OCI-LY7 (cell line): ENCODE data around the gene ANKRD44. TPM values are rescaled to one million over a fixed set of nuclear protein-coding genes. Genes with fewer than 3 reads are reported as not detected.

ENCODE experiments used
- BruUV-seq: library from RNA; stranded (reverse); fragments of 400-500 nt; replicated peaks from 2 replicates; lab custom pipeline; 2021; lab: Mats Ljungman, UMichigan
- CTCF ChIA-PET: fragments of 300-600 bp; sonication (Branson Sonifier 250); formaldehyde crosslinking; loops from one replicate; lab custom pipeline; 2022; ENCODE audit warnings: antibody characterized with exemption; ENCODE audit not compliant: unreplicated experiment; lab: Charles Lee
- POLR2A ChIA-PET: fragments of 300-600 bp; sonication (Branson Sonifier 250); formaldehyde crosslinking; loops from one replicate; lab custom pipeline; 2022; ENCODE audit warnings: antibody characterized with exemption; lab: Charles Lee
- DNase-seq: peaks from one replicate; pipeline ENCODE4 v3.0.0-alpha.2; 2015; ENCODE audit warnings: low spot score
- H2AFZ ChIP-seq: fragments of 200-600 bp; sonication (generic), shearing (Covaris generic); 2 replicates; pipeline ENCODE4 v1.6.1; 2014; ENCODE audit warnings: mild to moderate bottlenecking, antibody characterized with exemption, low read length, moderate library complexity
- H3K27ac ChIP-seq: fragments of 200-600 bp; sonication (generic); 2 replicates; pipeline ENCODE4 v1.5.1; 2014; ENCODE audit warnings: mixed run types, low read depth, mild to moderate bottlenecking, moderate library complexity, low read length, inconsistent platforms; ENCODE audit not compliant: poor library complexity, severe bottlenecking
- H3K36me3 ChIP-seq: fragments of 200-600 bp; sonication (generic); 2 replicates; pipeline ENCODE4 v1.6.1; 2014; ENCODE audit warnings: mild to moderate bottlenecking, antibody characterized with exemption, low read length, moderate library complexity, mixed read lengths; ENCODE audit not compliant: insufficient read depth
- H3K4me1 ChIP-seq: fragments of 200-600 bp; sonication (generic); 2 replicates; pipeline ENCODE4 v1.5.1; 2014; ENCODE audit warnings: mild to moderate bottlenecking, low read length; ENCODE audit not compliant: insufficient read depth, poor library complexity, severe bottlenecking
- H3K4me2 ChIP-seq: fragments of 200-600 bp; sonication (generic); 2 replicates; pipeline ENCODE4 v1.6.1; 2014; ENCODE audit warnings: mild to moderate bottlenecking, low read length
- H3K4me3 ChIP-seq: fragments of 200-600 bp; sonication (generic); 2 replicates; pipeline ENCODE4 v1.5.1; 2014; ENCODE audit warnings: mild to moderate bottlenecking, low read depth, low read length; ENCODE audit not compliant: poor library complexity, severe bottlenecking
- H3K79me2 ChIP-seq: fragments of 200-600 bp; sonication (generic); 2 replicates; pipeline ENCODE4 v1.6.1; 2016; ENCODE audit warnings: low read depth, mild to moderate bottlenecking, low read length, moderate library complexity, mixed read lengths; ENCODE audit not compliant: insufficient read depth
- H3K9me2 ChIP-seq: fragments of 200-600 bp; sonication (generic); 2 replicates; pipeline ENCODE4 v1.6.1; 2016; ENCODE audit warnings: mild to moderate bottlenecking, low read length, mixed read lengths; ENCODE audit not compliant: insufficient read depth
- H3K9me3 ChIP-seq: fragments of 200-600 bp; sonication (generic); 2 replicates; pipeline ENCODE4 v1.6.1; 2014; ENCODE audit warnings: mild to moderate bottlenecking, mixed run types, low read length, mixed read lengths
- H4K20me1 ChIP-seq: fragments of 200-600 bp; sonication (generic); 2 replicates; pipeline ENCODE4 v1.6.1; 2014; ENCODE audit warnings: mild to moderate bottlenecking, antibody characterized with exemption, low read length, moderate library complexity, mixed read lengths; ENCODE audit not compliant: insufficient read depth
- CTCF ChIP-seq: fragments of 200-600 bp; sonication (generic); conservative IDR thresholded peaks from 2 replicates; pipeline ENCODE4 v1.5.1; 2014; ENCODE audit warnings: mild to moderate bottlenecking, antibody characterized with exemption, low read length, moderate library complexity, mixed read lengths
- EZH2phosphoT487 ChIP-seq: fragments of 200-600 bp; sonication (generic); IDR thresholded peaks from 2 replicates; pipeline ENCODE4 v1.6.1; 2018; ENCODE audit warnings: low read depth, borderline replicate concordance, mild to moderate bottlenecking, mixed run types, antibody characterized with exemption, low read length, moderate library complexity, mixed read lengths
- intact Hi-C: fragments of 100-400 bp; cut with micrococcal nuclease; formaldehyde crosslinking; loops from one replicate; pipeline ENCODE4 v1.10.0; 2022; ENCODE audit not compliant: unreplicated experiment
- total RNA-seq, 2 experiments: library from RNA; depleted of rRNA in 1 of 2; stranded (reverse); fragments of >200 nt in 1 of 2; shearing (Covaris generic) in 1 of 2; gene quantifications; 2 replicates each; pipeline ENCODE4 v1.2.3, GENCODE V29; 2014 to 2022

The ANKRD44 gene
- total RNA-seq, 2 experiments from 2014 or later = 69.4 to 73.7 TPM

- ChIA-PET POLR2A (no interaction called here), CTCF (no interaction called here)
- Histone ChIP-seq H3K4me1 (peaks cover 4% of the 10 kb centered on the region), H3K9me3 (no peaks in the 10 kb centered on the region), H2AFZ (no peak overlapping the region), H3K27ac (no peak overlapping the region), H3K36me3 (no peaks in the 10 kb centered on the region), H3K79me2 (no peaks in the 10 kb centered on the region), H3K4me3 (no peak overlapping the region), H3K9me2 (no peaks in the 10 kb centered on the region), H4K20me1 (no peaks in the 10 kb centered on the region), H3K4me2 (no peak overlapping the region)
- no peak for TF ChIP-seq CTCF
- DNase-seq = no peak
- BruUV-seq = no TSS peak
- intact Hi-C loops = no loop called here
Measured at GRCh38 chr2:196983934-196984333, 326.6 kb downstream of the ANKRD44 start.

GRCh38 chr2:196980473-196980872 lies 330.1 kb downstream of the ANKRD44 start:
- Histone ChIP-seq H3K4me3 (no peak overlapping the region), H3K4me1 (no peaks in the 10 kb centered on the region), H3K9me3 (no peaks in the 10 kb centered on the region), H2AFZ (no peak overlapping the region), H3K36me3 (no peaks in the 10 kb centered on the region), H3K79me2 (no peaks in the 10 kb centered on the region), H3K9me2 (no peaks in the 10 kb centered on the region), H4K20me1 (no peaks in the 10 kb centered on the region), H3K4me2 (no peak overlapping the region), H3K27ac (no peak overlapping the region)
- intact Hi-C loops = no loop called here
- no peak for DNase-seq
- CTCF ChIA-PET = no interaction called here
- no peak for TF ChIP-seq EZH2phosphoT487
- no peak for TF ChIP-seq CTCF
- POLR2A ChIA-PET = interaction anchor here (0.6 to 2.2 kb wide), 5 partner anchors 11 to 320 kb away, joined by 3 to 6 read pairs (median 4); no protein-coding TSS in a partner anchor
- no TSS peak for BruUV-seq

- Histone ChIP-seq H3K9me3 (no peaks in the 10 kb centered on the region), H3K79me2 (no peaks in the 10 kb centered on the region), H3K4me1 (no peaks in the 10 kb centered on the region), H3K9me2 (no peaks in the 10 kb centered on the region), H3K4me3 (no peak overlapping the region), H3K36me3 (no peaks in the 10 kb centered on the region), H3K27ac (no peak overlapping the region), H4K20me1 (no peaks in the 10 kb centered on the region), H2AFZ (no peak overlapping the region), H3K4me2 (no peak overlapping the region)
- intact Hi-C loops = no loop called here
- TF ChIP-seq EZH2phosphoT487 (no peak), CTCF (no peak)
- BruUV-seq = no TSS peak
- ChIA-PET CTCF (no interaction called here), POLR2A (interaction anchor here (1.0 to 2.2 kb wide), 4 partner anchors 10 to 320 kb away, joined by 3 to 6 read pairs (median 4); no protein-coding TSS in a partner anchor)
- no peak for DNase-seq
Measured at GRCh38 chr2:196980001-196980400, 330.6 kb downstream of the ANKRD44 start.
